Fibroblast of peridontal ligament (primary cell): ENCODE results near the gene EIF4A2.
"Not testable (repeated sequence)": the region's sequence is repeated elsewhere in the genome, so short reads cannot be mapped to it uniquely, and the experiment has no call there.

Source experiments
- DNase-seq: peaks from one replicate; pipeline ENCODE4 v3.0.0-alpha.2; 2010; ENCODE audit errors: extremely low read depth

Gene EIF4A2

DNA sequence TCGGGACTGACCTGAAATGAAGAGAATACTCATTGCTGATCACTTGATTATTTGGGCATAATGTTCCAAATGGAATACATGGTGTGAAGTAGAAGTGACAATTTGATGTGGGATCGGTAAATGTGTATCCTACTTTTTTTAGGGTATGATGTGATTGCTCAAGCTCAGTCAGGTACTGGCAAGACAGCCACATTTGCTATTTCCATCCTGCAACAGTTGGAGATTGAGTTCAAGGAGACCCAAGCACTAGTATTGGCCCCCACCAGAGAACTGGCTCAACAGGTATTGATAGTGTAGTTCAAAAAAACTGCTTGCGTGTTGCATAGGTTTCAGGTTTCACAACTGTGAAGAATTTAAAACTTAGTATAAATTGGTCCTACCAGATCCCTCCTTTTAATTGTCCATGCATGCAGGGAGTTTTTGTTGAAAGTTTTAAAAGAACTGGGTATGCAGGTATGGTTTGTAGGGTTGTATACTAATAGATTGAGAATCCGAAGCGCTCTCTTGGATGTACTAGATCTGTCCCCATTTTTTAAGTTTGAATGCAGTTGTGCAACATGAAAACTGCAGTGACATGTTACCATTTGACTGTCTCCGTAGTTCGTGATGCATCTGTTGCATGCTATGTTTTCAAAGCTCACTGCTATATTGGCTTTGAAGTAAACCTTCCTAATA lies 1.6 kb downstream of the EIF4A2 start:
- DNase-seq, result peak; percentile 12

GRCh38 chr3:186785495-186786018 lies 2.2 kb downstream of the EIF4A2 start:
- DNase-seq, result peak; percentile 6

GRCh38 chr3:186786922-186787321 lies 3.5 kb downstream of the EIF4A2 start:
- no peak for DNase-seq

DNA sequence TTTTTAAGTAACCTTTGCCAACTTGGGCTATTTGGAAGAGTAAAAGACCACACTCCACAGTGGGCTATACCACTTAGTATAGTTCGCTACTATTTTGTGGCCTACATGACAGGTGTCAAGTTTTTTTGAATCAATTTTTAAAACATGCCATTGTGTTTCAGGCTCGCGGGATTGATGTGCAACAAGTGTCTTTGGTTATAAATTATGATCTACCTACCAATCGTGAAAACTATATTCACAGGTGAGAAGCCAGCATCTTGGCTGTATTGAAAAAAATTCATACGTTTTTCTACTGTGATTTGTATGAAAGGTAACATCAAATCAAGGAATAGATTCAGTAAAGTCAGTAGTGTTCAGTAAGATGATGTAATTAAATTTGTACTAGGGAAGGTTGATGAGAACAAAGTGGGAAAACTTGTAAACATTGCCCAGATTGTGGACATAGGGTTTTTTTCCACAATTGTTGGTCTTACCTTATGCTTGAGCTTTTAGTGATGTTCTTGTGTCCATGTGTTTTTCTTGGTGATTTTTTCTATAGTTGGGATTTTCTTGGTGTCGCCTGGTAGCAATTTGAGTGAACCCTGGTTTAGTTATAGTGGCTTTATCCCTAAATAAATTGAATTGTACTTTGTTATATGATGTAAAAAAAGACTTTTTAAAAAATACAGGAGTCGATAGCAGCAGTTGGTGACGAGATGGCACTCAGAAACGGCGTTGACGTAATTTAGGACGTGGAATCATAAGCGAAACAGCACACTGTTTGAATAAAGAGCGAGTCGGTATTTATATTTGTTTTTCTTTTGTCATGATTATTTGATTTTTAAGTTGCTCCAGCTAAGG lies 4.5 kb downstream of the EIF4A2 start:
- peak; percentile 8 for DNase-seq

DNA sequence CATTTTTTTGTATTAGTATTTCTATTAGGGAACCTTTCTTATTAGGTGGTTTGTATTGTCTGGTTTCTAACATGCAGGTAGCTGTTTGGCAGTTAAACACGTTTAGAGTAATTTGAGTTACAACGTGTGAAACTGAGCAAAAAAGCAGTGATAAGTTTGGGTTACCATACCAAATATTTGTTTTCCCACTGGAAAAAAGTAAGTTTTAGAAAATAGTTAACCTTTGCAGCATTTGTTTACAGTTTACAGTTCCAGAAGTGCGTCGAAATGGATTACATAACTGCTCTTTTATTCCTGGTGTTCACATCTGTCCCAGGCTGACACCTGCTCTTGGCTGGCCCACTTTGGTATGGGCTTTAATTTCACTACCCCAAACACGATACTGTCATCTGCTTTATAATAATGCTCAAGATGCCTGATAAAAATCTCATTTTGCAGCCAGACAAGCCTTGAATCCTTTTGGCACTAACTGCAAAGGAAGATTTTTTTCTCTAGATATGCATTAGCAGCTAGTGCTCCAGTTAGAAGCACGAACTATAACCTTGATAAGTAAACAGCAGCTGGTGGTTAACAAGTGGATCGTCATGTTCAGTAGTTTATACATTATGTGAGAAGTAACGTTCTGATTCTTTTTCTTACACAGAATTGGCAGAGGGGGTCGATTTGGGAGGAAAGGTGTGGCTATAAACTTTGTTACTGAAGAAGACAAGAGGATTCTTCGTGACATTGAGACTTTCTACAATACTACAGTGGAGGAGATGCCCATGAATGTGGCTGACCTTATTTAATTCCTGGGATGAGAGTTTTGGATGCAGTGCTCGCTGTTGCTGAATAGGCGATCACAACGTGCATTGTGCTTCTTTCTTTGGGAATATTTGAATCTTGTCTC lies 5.3 kb downstream of the EIF4A2 start:
- peak; percentile 13 for DNase-seq

GRCh38 chr3:186789554-186790260 lies 6.3 kb downstream of the EIF4A2 start:
- DNase-seq, result peak; percentile 44

DNA sequence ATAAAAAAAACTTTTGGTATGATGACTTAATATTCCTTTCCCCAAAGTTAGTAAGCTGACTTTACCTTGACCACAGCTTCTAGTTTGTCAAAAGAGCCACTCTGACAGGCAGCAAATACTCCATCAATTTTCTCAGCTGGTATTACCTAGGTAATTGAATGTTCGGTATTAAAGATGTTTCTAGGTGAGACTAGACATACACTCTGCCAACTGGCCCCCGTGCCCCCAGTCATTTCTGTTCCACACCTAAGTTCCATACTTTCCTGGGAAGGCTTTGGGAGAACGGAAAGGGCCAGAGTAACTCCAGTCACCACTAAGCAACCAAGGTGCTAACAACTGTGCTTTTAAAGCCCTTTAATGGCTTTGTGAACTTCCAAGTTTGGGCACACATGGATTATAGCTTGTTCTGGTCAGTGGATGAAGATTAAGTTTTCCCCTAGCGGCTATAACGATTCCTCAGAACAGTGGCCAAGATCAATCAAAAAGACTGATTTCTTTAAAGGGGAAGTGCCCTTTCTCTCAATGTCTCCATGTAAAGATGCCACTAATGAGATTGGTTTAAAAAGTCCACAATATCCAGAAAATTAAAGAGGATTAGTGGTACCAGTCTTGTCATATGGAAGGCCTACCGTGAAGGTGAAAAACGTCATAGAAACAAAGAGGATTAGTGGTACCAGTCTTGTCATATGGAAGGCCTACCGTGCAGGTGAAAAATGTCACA lies 7.0 kb downstream of the EIF4A2 start:
- DNase-seq, result peak; percentile 58

DNA sequence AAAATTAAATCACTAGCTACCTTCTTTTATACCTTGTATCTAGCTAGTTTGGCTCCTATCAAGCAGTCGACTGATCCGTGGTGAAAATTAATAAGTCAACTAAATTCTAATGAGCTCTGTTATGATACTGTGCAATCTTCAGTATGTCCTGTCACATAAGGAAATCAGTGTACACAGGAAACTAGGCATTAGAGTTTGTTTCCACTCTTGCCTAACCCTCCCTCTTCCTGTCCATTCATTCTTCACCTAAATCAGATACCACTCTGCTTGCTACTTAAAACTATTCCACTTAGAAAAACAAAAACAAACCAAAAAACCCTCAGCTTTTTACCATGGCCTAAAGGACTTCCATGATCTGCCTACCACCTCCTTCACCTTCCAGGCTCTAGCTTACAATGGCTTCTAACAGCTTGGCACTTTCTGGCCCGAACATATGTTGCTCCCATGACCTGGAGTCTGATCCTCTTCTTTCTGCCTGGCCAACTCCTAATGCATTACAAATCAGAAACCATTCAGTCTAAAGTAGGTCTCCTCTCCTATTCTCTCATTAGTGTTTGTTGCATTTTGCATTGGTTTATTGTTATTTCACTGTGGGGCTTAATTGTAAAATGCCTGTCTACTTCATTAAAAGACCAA lies 15.0 kb downstream of the EIF4A2 start:
- no peak for DNase-seq

DNA sequence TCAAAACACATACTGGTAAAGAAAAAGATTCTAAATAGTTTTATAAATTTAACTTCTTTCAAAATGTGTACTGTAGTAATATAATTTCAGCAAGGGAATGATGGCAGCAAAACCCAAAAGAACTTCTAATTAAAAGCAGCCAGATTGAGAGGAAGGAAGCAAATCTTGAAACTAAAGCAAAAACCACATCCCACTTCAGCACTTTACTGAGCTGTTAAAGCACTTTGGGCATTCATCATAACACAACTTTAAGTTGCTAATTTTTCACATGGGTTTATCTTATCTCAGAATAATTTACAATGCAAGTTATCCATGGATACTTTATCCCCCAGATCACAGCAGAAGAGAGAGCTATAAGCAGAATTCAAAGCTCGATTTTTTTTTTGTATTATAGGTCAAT lies 16.9 kb downstream of the EIF4A2 start:
- no peak for DNase-seq

- no peak for DNase-seq
Observed at GRCh38 chr3:186802701-186803100, 19.3 kb downstream of the EIF4A2 start.

DNA sequence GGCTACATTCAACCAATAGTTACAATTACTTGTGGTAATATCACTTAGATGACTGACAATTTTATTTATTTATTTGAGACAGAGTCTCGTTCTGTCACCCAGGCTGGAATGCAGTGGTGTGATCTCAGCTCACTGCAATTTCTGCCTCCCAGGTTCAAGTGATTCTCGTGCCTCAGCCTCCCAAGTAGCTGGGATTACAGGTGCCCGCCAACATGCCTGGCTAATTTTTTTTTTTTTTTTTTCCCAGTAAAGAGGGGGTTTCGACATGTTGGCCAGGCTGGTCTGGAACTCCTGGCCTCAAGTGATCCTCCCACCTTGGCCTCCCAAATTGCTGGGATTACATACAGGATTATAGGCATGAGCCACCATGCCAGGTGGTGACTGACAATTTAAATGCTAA lies 20.1 kb downstream of the EIF4A2 start:
- not testable (repeated sequence) for DNase-seq

DNA sequence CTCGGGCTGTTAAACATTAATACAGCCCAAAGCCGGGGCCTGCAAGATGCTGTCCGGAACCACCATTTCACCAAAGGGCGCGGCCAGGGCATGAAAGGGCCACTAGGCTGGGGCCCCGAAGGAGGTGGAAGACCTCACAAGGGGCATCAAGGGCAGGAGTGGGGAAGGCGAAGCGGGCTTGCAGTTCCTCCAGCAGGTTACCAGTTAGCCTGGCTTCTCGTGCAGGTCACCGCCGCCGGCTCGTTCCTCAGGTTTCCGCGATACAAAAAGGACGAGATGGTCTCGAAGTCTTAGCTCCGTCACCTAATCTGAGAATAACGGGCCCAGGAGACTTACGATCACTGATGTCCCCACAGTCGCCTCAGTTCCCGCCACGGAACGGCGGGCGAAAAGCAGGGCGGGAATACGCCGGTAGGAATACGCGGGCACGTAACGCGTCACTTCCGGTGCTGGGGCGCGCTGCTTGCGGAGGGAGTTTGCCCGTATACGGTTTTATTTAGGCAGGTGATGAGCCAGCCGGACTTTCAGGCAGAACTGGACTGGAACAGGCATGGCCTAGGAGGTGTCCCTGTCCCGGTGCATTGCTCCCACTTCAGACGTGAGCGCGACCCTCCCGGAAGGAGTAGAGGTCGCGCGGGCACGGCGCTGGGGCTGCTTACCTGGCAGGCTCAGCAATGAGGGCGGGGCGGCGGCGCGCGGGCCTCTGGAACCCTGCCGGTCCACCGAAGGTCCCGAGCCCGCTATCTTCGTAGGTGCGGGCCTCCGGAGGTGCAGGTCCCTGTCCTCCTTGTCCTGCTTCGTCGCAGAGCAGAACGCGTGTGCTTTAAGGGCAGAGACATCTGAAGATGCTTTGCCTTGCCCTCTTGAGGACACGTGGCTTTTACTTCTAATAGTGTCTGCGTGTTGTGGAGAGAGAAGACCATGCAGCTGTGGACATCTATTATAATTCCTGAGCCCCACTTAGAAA lies 23.0 kb downstream of the EIF4A2 start, which contains the start of gene RFC4:
Gene RFC4 (minus strand): TSS at position 394 of the 967 bp plus-strand sequence. CDS start 1,769 bp downstream, outside the sequence.
- DNase-seq, result peak; percentile 58

DNA sequence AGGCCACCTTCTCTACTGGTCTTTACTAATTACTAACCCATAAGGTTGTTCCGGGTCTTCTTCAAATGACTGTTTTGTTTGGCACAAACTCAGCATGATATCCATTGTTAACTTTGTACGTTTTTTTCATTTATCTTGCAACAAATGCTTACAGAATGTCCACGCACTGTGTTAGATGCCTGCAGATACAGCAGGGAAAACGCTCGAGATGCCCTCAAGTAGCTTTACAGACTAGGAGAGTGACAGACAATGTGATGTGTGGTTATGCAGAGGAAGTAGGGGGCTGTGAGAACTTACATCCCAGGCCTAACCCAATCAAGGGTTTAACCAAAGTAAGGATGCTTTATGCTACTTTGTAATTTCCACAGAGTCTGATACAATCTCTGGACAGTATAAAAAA lies 23.9 kb downstream of the EIF4A2 start:
- DNase-seq, result no peak

GRCh38 chr3:186810336-186810996 lies 27.1 kb downstream of the EIF4A2 start:
- DNase-seq, result no peak

DNA sequence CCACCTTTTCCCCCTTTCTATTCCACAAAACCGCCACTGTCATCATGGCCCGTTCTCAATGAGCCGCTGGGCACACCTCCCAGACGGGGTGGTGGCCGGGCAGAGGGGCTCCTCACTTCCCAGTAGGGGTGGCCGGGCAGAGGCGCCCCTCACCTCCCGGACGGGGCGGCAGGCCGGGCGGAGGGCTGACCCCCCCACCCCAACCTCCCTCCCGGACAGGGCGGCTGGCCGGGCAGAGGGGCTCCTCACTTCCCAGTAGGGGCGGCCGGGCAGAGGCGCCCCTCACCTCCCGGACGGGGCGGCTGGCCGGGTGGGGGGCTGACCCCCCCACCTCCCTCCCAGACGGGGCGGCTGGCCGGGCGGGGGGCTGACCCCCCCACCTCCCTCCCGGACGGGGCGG lies 27.9 kb downstream of the EIF4A2 start:
- not testable (repeated sequence) for DNase-seq

DNA sequence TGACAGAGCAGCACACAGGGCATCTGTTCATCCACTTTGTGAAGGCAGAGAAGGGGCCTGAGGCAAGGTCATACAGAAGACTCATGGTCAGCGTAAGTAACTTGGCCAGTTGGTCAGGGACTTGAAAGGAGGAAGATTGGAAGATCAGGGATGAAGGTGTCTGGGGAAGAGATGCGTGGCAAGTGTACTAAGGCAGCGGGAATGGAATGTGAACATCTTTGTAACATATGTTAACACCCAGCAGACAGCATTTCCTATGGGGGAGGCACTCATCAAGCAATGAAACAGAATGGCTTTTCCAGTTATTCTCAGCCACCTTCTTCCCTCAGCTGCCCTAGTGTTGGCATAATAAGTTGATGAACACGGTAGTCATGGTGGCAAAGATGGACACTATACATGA lies 30.7 kb downstream of the EIF4A2 start:
- no peak for DNase-seq

DNA sequence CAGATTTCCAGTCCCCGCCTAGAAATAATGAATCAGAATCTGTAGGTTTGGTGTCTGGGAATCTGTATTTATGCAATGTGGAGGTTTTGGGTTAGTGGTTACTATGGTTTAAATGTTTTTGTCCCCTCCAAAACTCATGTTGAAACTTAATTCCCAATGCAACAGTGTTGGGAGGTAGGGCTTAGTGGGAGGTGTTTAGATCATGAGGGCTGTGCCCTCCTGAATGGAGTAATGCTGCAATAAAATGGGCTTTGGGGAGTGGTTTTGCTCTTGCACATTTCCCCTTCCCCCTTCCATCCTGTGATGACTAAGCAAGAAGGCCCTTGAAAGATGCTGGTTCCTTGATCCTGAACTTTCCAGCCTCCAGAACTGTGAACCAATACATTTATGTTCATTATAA lies 32.1 kb downstream of the EIF4A2 start:
- DNase-seq, result peak; percentile 66

DNA sequence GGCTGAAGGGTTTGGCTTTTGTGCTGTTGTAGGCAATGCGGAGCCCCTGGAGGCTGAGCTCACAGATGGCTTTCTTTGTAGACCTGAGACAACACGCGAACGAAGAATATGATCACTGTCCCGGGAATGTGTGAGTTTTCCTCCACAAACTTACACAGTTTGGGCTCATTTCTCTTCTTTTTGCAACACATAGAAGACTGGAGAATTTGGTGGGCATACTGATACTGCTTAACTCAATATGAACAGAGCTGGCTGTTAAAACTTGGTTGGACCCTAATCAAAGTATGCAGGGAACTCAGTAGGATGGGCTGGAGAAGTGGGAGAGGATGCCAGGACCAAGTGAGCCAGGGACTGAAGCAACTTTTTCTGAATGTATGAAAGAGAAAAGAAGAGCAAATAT lies 35.1 kb downstream of the EIF4A2 start:
- DNase-seq, result no peak
